ENCODE data around the gene BPIFB2. TPM values are rescaled to one million over a fixed set of nuclear protein-coding genes. Genes with fewer than 3 reads are reported as not detected.

Gene BPIFB2
- total and polyA plus RNA-seq, 11 donors, result not detected

- Histone ChIP-seq H3K27me3 (peaks cover 0 to 3% (median 0%) of the 10 kb centered on the region in 9 donors), H3K36me3 (no peaks in the 10 kb centered on the region), H3K4me1 (no peaks in the 10 kb centered on the region), H3K9me3 (no peaks in the 10 kb centered on the region), H3K27ac (no peak overlapping the region), H3K4me3 (no peak overlapping the region)
- WGBS, 4 donors, result 65 to 75% (median 73%) methylated on average over 2 of the region's 2 CpGs
- DNase-seq (no peak), ATAC-seq (no peak)
- intact Hi-C loops (cut with DNase I), result no loop called here
- TF ChIP-seq POLR2A (IDR thresholded peaks at IDR 0.05), result no peak
- TF ChIP-seq CTCF (IDR thresholded peaks at IDR 0.05), result no peak
Measured at GRCh38 chr20:33054791-33055190, 47.3 kb downstream of the BPIFB2 start.

GRCh38 chr20:33059136-33059535 is 51.6 kb downstream of the BPIFB2 start:
- TF ChIP-seq CTCF (IDR thresholded peaks at IDR 0.05) (no peak), POLR2A (IDR thresholded peaks at IDR 0.05) (no peak)
- H3K4me1 ChIP-seq, result no peaks in the 10 kb centered on the region
- H3K4me3 ChIP-seq, result no peak overlapping the region
- 64 to 85% (median 77%) methylated on average over 7 of the region's 7 CpGs for WGBS, 4 donors
- peaks cover 0 to 3% (median 0%) of the 10 kb centered on the region in 9 donors for H3K27me3 ChIP-seq
- no peaks in the 10 kb centered on the region for H3K36me3 ChIP-seq
- H3K9me3 ChIP-seq, result no peaks in the 10 kb centered on the region
- ATAC-seq (no peak), DNase-seq (no peak)
- intact Hi-C loops (cut with DNase I), result no loop called here
- H3K27ac ChIP-seq, result no peak overlapping the region

GRCh38 chr20:33059741-33060390 is 52.4 kb downstream of the BPIFB2 start:
- DNase-seq (no peak), ATAC-seq (no peak)
- 86 to 94% (median 91%) methylated on average over 21 to 22 of the region's 22 CpGs for WGBS, 4 donors
- no peaks in the 10 kb centered on the region for H3K9me3 ChIP-seq
- intact Hi-C loops (cut with DNase I), result no loop called here
- no peaks in the 10 kb centered on the region for H3K36me3 ChIP-seq
- peaks cover 0 to 3% (median 0%) of the 10 kb centered on the region in 9 donors for H3K27me3 ChIP-seq
- H3K4me1 ChIP-seq, result no peaks in the 10 kb centered on the region
- no peak overlapping the region for H3K27ac ChIP-seq
- TF ChIP-seq CTCF (IDR thresholded peaks at IDR 0.05) (no peak), POLR2A (IDR thresholded peaks at IDR 0.05) (no peak)
- H3K4me3 ChIP-seq, result no peak overlapping the region

- ATAC-seq, result no peak
- H3K27ac ChIP-seq, result no peak overlapping the region
- no peaks in the 10 kb centered on the region for H3K4me1 ChIP-seq
- intact Hi-C loops (cut with DNase I), result no loop called here
- DNase-seq, result no peak
- no peaks in the 10 kb centered on the region for H3K27me3 ChIP-seq
- 78 to 82% (median 80%) methylated on average over 14 of the region's 14 CpGs for WGBS, 4 donors
- TF ChIP-seq POLR2A (IDR thresholded peaks at IDR 0.05) (no peak), CTCF (IDR thresholded peaks at IDR 0.05) (no peak)
- no peak overlapping the region for H3K4me3 ChIP-seq
- H3K36me3 ChIP-seq, result no peaks in the 10 kb centered on the region
- H3K9me3 ChIP-seq, result no peaks in the 10 kb centered on the region
Measured at GRCh38 chr20:33061658-33062028, 54.1 kb downstream of the BPIFB2 start.

All from heart left ventricle (tissue), 16 donors.